ENCODE data around the gene CCDC188. TPM values are rescaled to one million over a fixed set of nuclear protein-coding genes. Genes with fewer than 3 reads are reported as not detected.

Gene CCDC188
- total and polyA plus RNA-seq, 2 of the 13 experiments (the other 11 are each of a cell fraction or from before 2014, with no cell fraction given), result not detected

DNA sequence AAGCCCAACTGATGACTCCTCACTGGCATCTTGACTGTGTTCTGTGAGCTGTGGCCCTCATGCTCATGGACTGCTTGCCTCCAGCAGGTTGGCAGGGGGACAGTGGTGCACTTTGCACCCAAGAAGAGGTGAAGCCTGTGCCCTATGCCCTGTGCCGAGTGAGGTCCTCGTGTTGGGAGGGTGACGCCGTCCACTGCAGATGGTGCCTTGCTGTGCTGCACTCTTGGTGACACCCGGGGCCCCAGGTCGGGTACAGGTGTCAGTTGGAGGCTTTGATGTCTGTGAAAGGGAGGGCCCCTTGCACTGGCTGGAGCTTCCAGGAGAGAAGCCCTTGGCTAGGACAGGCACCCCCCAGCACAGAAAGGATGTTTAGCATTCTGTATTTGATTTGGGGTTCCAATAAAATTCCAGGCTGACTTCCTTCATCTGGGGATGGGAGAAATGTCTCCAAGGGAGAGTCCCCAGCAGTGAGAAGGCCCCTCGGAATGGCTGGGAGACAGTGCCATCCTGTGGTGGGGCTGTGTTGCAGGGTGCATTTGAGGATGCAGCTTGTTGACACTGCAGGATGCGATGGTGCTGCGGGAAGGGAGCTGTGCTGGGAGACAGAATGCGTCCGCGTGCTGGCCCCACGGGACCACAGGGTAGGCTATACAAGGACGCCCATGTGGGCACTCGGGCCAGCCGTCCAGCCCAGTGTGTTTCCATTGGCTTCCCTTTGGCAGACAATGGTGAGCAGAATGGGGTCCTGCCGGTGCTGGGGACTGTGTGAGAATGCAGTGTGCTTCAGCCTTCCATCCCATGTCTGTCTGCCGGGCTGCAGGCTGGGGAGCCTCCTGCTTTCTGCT lies 21.7 kb downstream of the CCDC188 start (continued):
- TF ChIP-seq, protein P1, sequence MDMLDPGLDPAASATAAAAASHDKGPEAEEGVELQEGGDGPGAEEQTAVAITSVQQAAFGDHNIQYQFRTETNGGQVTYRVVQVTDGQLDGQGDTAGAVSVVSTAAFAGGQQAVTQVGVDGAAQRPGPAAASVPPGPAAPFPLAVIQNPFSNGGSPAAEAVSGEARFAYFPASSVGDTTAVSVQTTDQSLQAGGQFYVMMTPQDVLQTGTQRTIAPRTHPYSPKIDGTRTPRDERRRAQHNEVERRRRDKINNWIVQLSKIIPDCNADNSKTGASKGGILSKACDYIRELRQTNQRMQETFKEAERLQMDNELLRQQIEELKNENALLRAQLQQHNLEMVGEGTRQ (IDR thresholded peaks at IDR 0.05; ENCODE audit: low read depth, low read length), result no peak
- TF ChIP-seq, protein P1 (CRISPR knock-in tag; IDR thresholded peaks at IDR 0.05; ENCODE audit: borderline replicate concordance), result no peak
- TF ChIP-seq RAD51 (IDR thresholded peaks at IDR 0.05; ENCODE audit: borderline replicate concordance) (no peak), CCAR2 (optimal IDR thresholded peaks at IDR 0.05; ENCODE audit: low read depth, low read length) (no peak), ZNF543 (CRISPR knock-in tag; IDR thresholded peaks at IDR 0.05) (no peak), NONO (IDR thresholded peaks at IDR 0.05) (no peak), NONO (CRISPR knock-in tag; conservative IDR thresholded peaks at IDR 0.05) (0 out of 2 replicates have a peak, but pooled peaks have one; percentile 38), KDM5A (IDR thresholded peaks at IDR 0.05; ENCODE audit: borderline replicate concordance, low read length) (no peak), ZNF577 (CRISPR knock-in tag; IDR thresholded peaks at IDR 0.05; ENCODE audit: borderline replicate concordance, low read depth) (no peak), RARG (CRISPR knock-in tag; IDR thresholded peaks at IDR 0.05; ENCODE audit: low read depth) (no peak), ZNF644 (CRISPR knock-in tag; IDR thresholded peaks at IDR 0.05; ENCODE audit: low read depth) (no peak; the same call in 1 of the 2 replicates), PITX1 (CRISPR knock-in tag; IDR thresholded peaks at IDR 0.05) (no peak), NR3C1 (CRISPR knock-in tag; IDR thresholded peaks at IDR 0.05) (no peak), HOXA5 (CRISPR knock-in tag; IDR thresholded peaks at IDR 0.05) (no peak), ERF (CRISPR knock-in tag; IDR thresholded peaks at IDR 0.05) (no peak), ZNF207 (IDR thresholded peaks at IDR 0.05; ENCODE audit: borderline replicate concordance) (no peak)
- TF ChIP-seq, protein P2, sequence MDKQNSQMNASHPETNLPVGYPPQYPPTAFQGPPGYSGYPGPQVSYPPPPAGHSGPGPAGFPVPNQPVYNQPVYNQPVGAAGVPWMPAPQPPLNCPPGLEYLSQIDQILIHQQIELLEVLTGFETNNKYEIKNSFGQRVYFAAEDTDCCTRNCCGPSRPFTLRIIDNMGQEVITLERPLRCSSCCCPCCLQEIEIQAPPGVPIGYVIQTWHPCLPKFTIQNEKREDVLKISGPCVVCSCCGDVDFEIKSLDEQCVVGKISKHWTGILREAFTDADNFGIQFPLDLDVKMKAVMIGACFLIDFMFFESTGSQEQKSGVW (CRISPR knock-in tag; IDR thresholded peaks at IDR 0.05; ENCODE audit: borderline replicate concordance), result no peak
- TF ChIP-seq, protein P3, sequence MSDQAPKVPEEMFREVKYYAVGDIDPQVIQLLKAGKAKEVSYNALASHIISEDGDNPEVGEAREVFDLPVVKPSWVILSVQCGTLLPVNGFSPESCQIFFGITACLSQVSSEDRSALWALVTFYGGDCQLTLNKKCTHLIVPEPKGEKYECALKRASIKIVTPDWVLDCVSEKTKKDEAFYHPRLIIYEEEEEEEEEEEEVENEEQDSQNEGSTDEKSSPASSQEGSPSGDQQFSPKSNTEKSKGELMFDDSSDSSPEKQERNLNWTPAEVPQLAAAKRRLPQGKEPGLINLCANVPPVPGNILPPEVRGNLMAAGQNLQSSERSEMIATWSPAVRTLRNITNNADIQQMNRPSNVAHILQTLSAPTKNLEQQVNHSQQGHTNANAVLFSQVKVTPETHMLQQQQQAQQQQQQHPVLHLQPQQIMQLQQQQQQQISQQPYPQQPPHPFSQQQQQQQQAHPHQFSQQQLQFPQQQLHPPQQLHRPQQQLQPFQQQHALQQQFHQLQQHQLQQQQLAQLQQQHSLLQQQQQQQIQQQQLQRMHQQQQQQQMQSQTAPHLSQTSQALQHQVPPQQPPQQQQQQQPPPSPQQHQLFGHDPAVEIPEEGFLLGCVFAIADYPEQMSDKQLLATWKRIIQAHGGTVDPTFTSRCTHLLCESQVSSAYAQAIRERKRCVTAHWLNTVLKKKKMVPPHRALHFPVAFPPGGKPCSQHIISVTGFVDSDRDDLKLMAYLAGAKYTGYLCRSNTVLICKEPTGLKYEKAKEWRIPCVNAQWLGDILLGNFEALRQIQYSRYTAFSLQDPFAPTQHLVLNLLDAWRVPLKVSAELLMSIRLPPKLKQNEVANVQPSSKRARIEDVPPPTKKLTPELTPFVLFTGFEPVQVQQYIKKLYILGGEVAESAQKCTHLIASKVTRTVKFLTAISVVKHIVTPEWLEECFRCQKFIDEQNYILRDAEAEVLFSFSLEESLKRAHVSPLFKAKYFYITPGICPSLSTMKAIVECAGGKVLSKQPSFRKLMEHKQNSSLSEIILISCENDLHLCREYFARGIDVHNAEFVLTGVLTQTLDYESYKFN (CRISPR knock-in tag; conservative IDR thresholded peaks at IDR 0.05), result peak; percentile 74
- TF ChIP-seq, protein P4, sequence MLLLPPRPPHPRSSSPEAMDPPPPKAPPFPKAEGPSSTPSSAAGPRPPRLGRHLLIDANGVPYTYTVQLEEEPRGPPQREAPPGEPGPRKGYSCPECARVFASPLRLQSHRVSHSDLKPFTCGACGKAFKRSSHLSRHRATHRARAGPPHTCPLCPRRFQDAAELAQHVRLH (CRISPR knock-in tag; IDR thresholded peaks at IDR 0.05; ENCODE audit: borderline replicate concordance, low read depth), result no peak
- TF ChIP-seq, protein P5, sequence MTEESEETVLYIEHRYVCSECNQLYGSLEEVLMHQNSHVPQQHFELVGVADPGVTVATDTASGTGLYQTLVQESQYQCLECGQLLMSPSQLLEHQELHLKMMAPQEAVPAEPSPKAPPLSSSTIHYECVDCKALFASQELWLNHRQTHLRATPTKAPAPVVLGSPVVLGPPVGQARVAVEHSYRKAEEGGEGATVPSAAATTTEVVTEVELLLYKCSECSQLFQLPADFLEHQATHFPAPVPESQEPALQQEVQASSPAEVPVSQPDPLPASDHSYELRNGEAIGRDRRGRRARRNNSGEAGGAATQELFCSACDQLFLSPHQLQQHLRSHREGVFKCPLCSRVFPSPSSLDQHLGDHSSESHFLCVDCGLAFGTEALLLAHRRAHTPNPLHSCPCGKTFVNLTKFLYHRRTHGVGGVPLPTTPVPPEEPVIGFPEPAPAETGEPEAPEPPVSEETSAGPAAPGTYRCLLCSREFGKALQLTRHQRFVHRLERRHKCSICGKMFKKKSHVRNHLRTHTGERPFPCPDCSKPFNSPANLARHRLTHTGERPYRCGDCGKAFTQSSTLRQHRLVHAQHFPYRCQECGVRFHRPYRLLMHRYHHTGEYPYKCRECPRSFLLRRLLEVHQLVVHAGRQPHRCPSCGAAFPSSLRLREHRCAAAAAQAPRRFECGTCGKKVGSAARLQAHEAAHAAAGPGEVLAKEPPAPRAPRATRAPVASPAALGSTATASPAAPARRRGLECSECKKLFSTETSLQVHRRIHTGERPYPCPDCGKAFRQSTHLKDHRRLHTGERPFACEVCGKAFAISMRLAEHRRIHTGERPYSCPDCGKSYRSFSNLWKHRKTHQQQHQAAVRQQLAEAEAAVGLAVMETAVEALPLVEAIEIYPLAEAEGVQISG (CRISPR knock-in tag; IDR thresholded peaks at IDR 0.05), result 0 out of 2 replicates have a peak, but pooled peaks have one; percentile 37
